Uterus (tissue), 2 donors: ENCODE results near the gene PRR35.

Source experiments
- CTCF ChIP-seq, 4 experiments: fragments of 200-600 bp in 2 of 4; fragments of 450-650 bp in 2 of 4; sonication (generic) in 2 of 4; IDR thresholded peaks; one replicate each; pipeline ENCODE4 v1.5.1; 2016 to 2019; ENCODE audit warnings: antibody characterized with exemption in 4 of 4, mild to moderate bottlenecking in 2 of 4, moderate library complexity in 1 of 4
- POLR2A ChIP-seq, 2 donors: fragments of 450-650 bp; IDR thresholded peaks; one replicate each; pipeline ENCODE4 v1.6.1; 2016; ENCODE audit warnings: antibody characterized with exemption in 2 of 2, mild to moderate bottlenecking in 1 of 2, moderate library complexity in 1 of 2

- TF ChIP-seq POLR2A (IDR thresholded peaks at IDR 0.05) (no peak), CTCF (IDR thresholded peaks at IDR 0.05) (no peak)
These were observed 11.6 kb upstream of the PRR35 start for GRCh38 chr16:548586-548985.
